OCI-LY1 (cell line): ENCODE data around the gene FBXO45.

ENCODE experiments used
- EZH2 ChIP-seq: fragments of 200-600 bp; sonication (generic), shearing (Covaris generic); IDR thresholded peaks from 2 replicates; pipeline ENCODE4 v1.8.0; 2017; ENCODE audit warnings: borderline replicate concordance, mixed run types, mild to moderate bottlenecking, antibody characterized with exemption, low read length, moderate library complexity, mixed read lengths
- TF ChIP-seq, protein P1 (sequence below): fragments of 200-600 bp; sonication (generic), shearing (Covaris generic); IDR thresholded peaks from 2 replicates; pipeline ENCODE4 v1.5.1; 2017; ENCODE audit warnings: mild to moderate bottlenecking, antibody characterized with exemption, low read length, moderate library complexity, mixed read lengths

DNA sequence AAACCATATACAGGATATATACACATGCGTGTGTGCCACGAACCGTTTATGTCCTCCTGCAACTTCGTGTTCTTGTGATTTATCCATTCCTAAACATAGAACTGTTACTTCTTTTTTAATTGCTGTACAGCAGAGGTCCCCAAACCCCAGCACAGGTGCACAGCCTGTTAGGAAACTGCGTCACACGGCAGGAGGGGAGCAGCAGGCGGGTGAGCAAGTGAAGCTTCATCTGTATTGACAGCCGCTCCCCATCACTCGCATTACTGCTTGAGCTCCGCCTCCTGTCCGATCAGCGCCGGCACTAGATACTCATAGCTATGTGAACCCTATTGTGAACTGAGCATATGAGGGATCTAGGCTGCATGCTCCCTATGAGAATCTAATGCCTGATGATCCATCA lies 36.1 kb downstream of the FBXO45 start:
- TF ChIP-seq, protein P1, sequence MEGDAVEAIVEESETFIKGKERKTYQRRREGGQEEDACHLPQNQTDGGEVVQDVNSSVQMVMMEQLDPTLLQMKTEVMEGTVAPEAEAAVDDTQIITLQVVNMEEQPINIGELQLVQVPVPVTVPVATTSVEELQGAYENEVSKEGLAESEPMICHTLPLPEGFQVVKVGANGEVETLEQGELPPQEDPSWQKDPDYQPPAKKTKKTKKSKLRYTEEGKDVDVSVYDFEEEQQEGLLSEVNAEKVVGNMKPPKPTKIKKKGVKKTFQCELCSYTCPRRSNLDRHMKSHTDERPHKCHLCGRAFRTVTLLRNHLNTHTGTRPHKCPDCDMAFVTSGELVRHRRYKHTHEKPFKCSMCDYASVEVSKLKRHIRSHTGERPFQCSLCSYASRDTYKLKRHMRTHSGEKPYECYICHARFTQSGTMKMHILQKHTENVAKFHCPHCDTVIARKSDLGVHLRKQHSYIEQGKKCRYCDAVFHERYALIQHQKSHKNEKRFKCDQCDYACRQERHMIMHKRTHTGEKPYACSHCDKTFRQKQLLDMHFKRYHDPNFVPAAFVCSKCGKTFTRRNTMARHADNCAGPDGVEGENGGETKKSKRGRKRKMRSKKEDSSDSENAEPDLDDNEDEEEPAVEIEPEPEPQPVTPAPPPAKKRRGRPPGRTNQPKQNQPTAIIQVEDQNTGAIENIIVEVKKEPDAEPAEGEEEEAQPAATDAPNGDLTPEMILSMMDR = peak; percentile 12; the same call in 1 of the 2 replicates
- no peak for TF ChIP-seq EZH2
